Measurements from ENCODE around the gene SF3A1.

The SF3A1 gene

GRCh38 chr22:30299322-30299721, 57.4 kb downstream of the SF3A1 start:
- no peak for DNase-seq

- DNase-seq = no peak
These were observed 58.5 kb downstream of the SF3A1 start for GRCh38 chr22:30297991-30298701.

GRCh38 chr22:30297276-30297990, 59.3 kb downstream of the SF3A1 start:
- DNase-seq = no peak

GRCh38 chr22:30296833-30297232, 59.9 kb downstream of the SF3A1 start:
- DNase-seq = no peak

- no peak for DNase-seq
These were observed 60.4 kb downstream of the SF3A1 start for GRCh38 chr22:30296324-30296723.

GRCh38 chr22:30295576-30295975, 61.1 kb downstream of the SF3A1 start:
- no peak for DNase-seq

- DNase-seq = no peak
These were observed 61.9 kb downstream of the SF3A1 start for GRCh38 chr22:30294830-30295229.

GRCh38 chr22:30294066-30294465, 62.6 kb downstream of the SF3A1 start:
- DNase-seq = no peak

- DNase-seq = no peak
These were observed 63.7 kb downstream of the SF3A1 start for GRCh38 chr22:30293026-30293425.

- DNase-seq = no peak
These were observed 64.4 kb downstream of the SF3A1 start for GRCh38 chr22:30292069-30292970.

GRCh38 chr22:30291058-30291892, 65.4 kb downstream of the SF3A1 start:
- DNase-seq = no peak

GRCh38 chr22:30290342-30291057, 66.2 kb downstream of the SF3A1 start:
- DNase-seq = no peak

- no peak for DNase-seq
These were observed 66.7 kb downstream of the SF3A1 start for GRCh38 chr22:30289980-30290313.

GRCh38 chr22:30289141-30289979, 67.3 kb downstream of the SF3A1 start, which contains the start of gene CASTOR1:
TSS of gene CASTOR1 (minus strand) at chr22:30289505. CDS start at chr22:30289497, 8 bp downstream.
- DNase-seq = peak; percentile 28

GRCh38 chr22:30288419-30289140, 68.1 kb downstream of the SF3A1 start:
- DNase-seq = no peak

- DNase-seq = peak; percentile 85
These were observed 68.9 kb downstream of the SF3A1 start for GRCh38 chr22:30287648-30288418.

- DNase-seq = peak; percentile 50
These were observed 69.7 kb downstream of the SF3A1 start for GRCh38 chr22:30286813-30287647.

GRCh38 chr22:30286331-30286730, 70.4 kb downstream of the SF3A1 start:
- DNase-seq = no peak

- no peak for DNase-seq
These were observed 70.9 kb downstream of the SF3A1 start for GRCh38 chr22:30285846-30286200.

Data from KG1 (cell line).